ENCODE results near the gene PLB1.

- TF ChIP-seq CTCF (IDR thresholded peaks at IDR 0.05; ENCODE audit: poor library complexity, severe bottlenecking) (no peak), EZH2 (IDR thresholded peaks at IDR 0.05; ENCODE audit: borderline replicate concordance, insufficient read depth, low read length, poor library complexity, severe bottlenecking) (no peak)
- TF ChIP-seq, protein P1, sequence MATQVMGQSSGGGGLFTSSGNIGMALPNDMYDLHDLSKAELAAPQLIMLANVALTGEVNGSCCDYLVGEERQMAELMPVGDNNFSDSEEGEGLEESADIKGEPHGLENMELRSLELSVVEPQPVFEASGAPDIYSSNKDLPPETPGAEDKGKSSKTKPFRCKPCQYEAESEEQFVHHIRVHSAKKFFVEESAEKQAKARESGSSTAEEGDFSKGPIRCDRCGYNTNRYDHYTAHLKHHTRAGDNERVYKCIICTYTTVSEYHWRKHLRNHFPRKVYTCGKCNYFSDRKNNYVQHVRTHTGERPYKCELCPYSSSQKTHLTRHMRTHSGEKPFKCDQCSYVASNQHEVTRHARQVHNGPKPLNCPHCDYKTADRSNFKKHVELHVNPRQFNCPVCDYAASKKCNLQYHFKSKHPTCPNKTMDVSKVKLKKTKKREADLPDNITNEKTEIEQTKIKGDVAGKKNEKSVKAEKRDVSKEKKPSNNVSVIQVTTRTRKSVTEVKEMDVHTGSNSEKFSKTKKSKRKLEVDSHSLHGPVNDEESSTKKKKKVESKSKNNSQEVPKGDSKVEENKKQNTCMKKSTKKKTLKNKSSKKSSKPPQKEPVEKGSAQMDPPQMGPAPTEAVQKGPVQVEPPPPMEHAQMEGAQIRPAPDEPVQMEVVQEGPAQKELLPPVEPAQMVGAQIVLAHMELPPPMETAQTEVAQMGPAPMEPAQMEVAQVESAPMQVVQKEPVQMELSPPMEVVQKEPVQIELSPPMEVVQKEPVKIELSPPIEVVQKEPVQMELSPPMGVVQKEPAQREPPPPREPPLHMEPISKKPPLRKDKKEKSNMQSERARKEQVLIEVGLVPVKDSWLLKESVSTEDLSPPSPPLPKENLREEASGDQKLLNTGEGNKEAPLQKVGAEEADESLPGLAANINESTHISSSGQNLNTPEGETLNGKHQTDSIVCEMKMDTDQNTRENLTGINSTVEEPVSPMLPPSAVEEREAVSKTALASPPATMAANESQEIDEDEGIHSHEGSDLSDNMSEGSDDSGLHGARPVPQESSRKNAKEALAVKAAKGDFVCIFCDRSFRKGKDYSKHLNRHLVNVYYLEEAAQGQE (IDR thresholded peaks at IDR 0.05; ENCODE audit: borderline replicate concordance): no peak
Observed at GRCh38 chr2:28487258-28487657, 8.6 kb upstream of the PLB1 start.

Measured in neural cell (in vitro differentiated cells).